ENCODE measurements around the gene TMOD1.

- TF ChIP-seq CTCF (IDR thresholded peaks at IDR 0.05) (peak; percentile 39 to 88 (median 79)), POLR2AphosphoS5 (IDR thresholded peaks at IDR 0.05; ENCODE audit: insufficient read depth in 1 of 2, low read depth in 1 of 2) (peak in 1 of 2 donors; percentile 42), POLR2A (IDR thresholded peaks at IDR 0.05) (no peak)
These were observed 32.6 kb upstream of the TMOD1 start for GRCh38 chr9:97468658-97469448.

Measured in vagina (tissue), 2 donors.